Hepatic stellate cell (primary cell): ENCODE measurements around the gene HOXB1.

Experiments
- DNase-seq: peaks from one replicate; pipeline ENCODE4 v3.0.0; 2011; ENCODE audit warnings: low spot score

HOXB1 gene

GRCh38 chr17:48530887-48531272 lies at the start of gene HOXB1:
HOXB1 (minus strand) TSS chr17:48531011; CDS start chr17:48530904, 107 bp downstream.
- DNase-seq = no peak

GRCh38 chr17:48579760-48580554 lies 49.1 kb upstream of the HOXB1 start:
- no peak for DNase-seq

GRCh38 chr17:48579471-48579759 lies 48.6 kb upstream of the HOXB1 start:
- no peak for DNase-seq

- DNase-seq = no peak
Observed at GRCh38 chr17:48578616-48579470, 48.0 kb upstream of the HOXB1 start.

- peak; percentile 83 for DNase-seq
Observed at GRCh38 chr17:48577946-48578615, 47.3 kb upstream of the HOXB1 start, which contains the start of gene HOXB4. HOXB4 (minus strand) TSS chr17:48578350; CDS start chr17:48578319, 31 bp downstream.

GRCh38 chr17:48577330-48577945 lies 46.6 kb upstream of the HOXB1 start:
- no peak for DNase-seq

- no peak for DNase-seq
Observed at GRCh38 chr17:48576479-48577309, 45.9 kb upstream of the HOXB1 start.

GRCh38 chr17:48575673-48576478 lies 45.1 kb upstream of the HOXB1 start:
- no peak for DNase-seq

GRCh38 chr17:48575066-48575582 lies 44.3 kb upstream of the HOXB1 start:
- DNase-seq = no peak

- DNase-seq = no peak
Observed at GRCh38 chr17:48574505-48575065, 43.8 kb upstream of the HOXB1 start.

GRCh38 chr17:48571826-48572417 lies 41.1 kb upstream of the HOXB1 start:
- DNase-seq = no peak

GRCh38 chr17:48571024-48571818 lies 40.4 kb upstream of the HOXB1 start:
- DNase-seq = no peak

GRCh38 chr17:48570325-48571023 lies 39.7 kb upstream of the HOXB1 start:
- no peak for DNase-seq

- DNase-seq = no peak
Observed at GRCh38 chr17:48569674-48570324, 39.0 kb upstream of the HOXB1 start.

- DNase-seq = no peak
Observed at GRCh38 chr17:48569240-48569582, 38.4 kb upstream of the HOXB1 start.

- no peak for DNase-seq
Observed at GRCh38 chr17:48568499-48569239, 37.9 kb upstream of the HOXB1 start.
